Parathyroid adenoma (tissue), 2 donors: ENCODE data around the gene NEK1.
A peak's percentile ranks its signal among the peaks of the same experiment; 100 is the strongest.

Experiments used
- H2AFZ ChIP-seq: fragments of 300-600 bp; sonication (generic); one replicate; pipeline ENCODE4 v1.7.0; 2017; ENCODE audit warnings: antibody characterized with exemption, mild to moderate bottlenecking
- H3K27ac ChIP-seq: fragments of 300-600 bp; sonication (generic); one replicate; pipeline ENCODE4 v1.7.0; 2017
- H3K27me3 ChIP-seq: fragments of 300-600 bp; sonication (generic); one replicate; pipeline ENCODE4 v1.7.0; 2017; ENCODE audit warnings: low read length; ENCODE audit not compliant: control insufficient read depth, insufficient read depth
- H3K36me3 ChIP-seq: fragments of 300-600 bp; sonication (generic); one replicate; pipeline ENCODE4 v1.7.0; 2017; ENCODE audit warnings: low read length; ENCODE audit not compliant: control insufficient read depth, insufficient read depth
- H3K4me1 ChIP-seq: fragments of 300-600 bp; sonication (generic); one replicate; pipeline ENCODE4 v1.7.0; 2017; ENCODE audit warnings: control low read depth
- H3K4me2 ChIP-seq: fragments of 300-600 bp; sonication (generic); one replicate; pipeline ENCODE4 v1.7.0; 2017; ENCODE audit warnings: low read length
- H3K4me3 ChIP-seq: fragments of 300-600 bp; sonication (generic); one replicate; pipeline ENCODE4 v1.7.0; 2017; ENCODE audit warnings: low read depth, low read length
- H3K79me2 ChIP-seq: fragments of 300-600 bp; sonication (generic); one replicate; pipeline ENCODE4 v1.7.0; 2017; ENCODE audit warnings: control low read depth
- H3K9ac ChIP-seq: fragments of 300-600 bp; sonication (generic); one replicate; pipeline ENCODE4 v1.7.0; 2017; ENCODE audit warnings: mild to moderate bottlenecking
- H3K9me3 ChIP-seq: fragments of 300-600 bp; sonication (generic); one replicate; pipeline ENCODE4 v1.7.0; 2017; ENCODE audit warnings: low read length; ENCODE audit not compliant: control insufficient read depth
- TF ChIP-seq, protein P1 (sequence below): fragments of 300-600 bp; sonication (generic); IDR thresholded peaks from one replicate; pipeline ENCODE4 v1.7.0; 2017; ENCODE audit warnings: antibody characterized with exemption, mild to moderate bottlenecking
- donor health status: primary hyperparathyroidism.

The NEK1 gene

DNA sequence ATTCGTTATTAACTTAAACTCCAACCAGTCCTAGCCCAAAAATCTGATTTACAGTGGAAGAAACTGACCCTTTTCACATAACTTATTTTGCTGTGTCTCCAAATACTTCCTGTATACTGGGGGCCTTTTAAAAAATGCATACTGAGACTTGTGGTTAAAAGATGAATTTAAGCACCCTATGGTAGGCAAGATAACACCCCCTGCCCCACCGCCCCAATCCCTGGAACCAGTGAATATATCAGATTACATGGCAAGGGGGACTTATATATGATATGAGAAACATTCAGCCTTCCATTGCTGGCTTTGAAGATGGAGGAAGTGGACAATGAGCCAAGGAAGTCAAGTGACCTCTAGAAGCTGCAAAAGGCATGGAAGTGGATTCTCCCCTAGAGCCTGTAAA lies 4.9 kb upstream of the NEK1 start:
- Histone ChIP-seq H3K4me3 (no peak overlapping the region), H3K27me3 (no peaks in the 10 kb centered on the region), H3K4me1 (no peaks in the 10 kb centered on the region), H3K9ac (no peak overlapping the region), H3K79me2 (peaks cover 3% of the 10 kb centered on the region), H3K9me3 (no peaks in the 10 kb centered on the region), H3K4me2 (no peak overlapping the region), H2AFZ (no peak overlapping the region), H3K27ac (no peak overlapping the region), H3K36me3 (no peaks in the 10 kb centered on the region)
- TF ChIP-seq, protein P1, sequence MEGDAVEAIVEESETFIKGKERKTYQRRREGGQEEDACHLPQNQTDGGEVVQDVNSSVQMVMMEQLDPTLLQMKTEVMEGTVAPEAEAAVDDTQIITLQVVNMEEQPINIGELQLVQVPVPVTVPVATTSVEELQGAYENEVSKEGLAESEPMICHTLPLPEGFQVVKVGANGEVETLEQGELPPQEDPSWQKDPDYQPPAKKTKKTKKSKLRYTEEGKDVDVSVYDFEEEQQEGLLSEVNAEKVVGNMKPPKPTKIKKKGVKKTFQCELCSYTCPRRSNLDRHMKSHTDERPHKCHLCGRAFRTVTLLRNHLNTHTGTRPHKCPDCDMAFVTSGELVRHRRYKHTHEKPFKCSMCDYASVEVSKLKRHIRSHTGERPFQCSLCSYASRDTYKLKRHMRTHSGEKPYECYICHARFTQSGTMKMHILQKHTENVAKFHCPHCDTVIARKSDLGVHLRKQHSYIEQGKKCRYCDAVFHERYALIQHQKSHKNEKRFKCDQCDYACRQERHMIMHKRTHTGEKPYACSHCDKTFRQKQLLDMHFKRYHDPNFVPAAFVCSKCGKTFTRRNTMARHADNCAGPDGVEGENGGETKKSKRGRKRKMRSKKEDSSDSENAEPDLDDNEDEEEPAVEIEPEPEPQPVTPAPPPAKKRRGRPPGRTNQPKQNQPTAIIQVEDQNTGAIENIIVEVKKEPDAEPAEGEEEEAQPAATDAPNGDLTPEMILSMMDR, result no peak

DNA sequence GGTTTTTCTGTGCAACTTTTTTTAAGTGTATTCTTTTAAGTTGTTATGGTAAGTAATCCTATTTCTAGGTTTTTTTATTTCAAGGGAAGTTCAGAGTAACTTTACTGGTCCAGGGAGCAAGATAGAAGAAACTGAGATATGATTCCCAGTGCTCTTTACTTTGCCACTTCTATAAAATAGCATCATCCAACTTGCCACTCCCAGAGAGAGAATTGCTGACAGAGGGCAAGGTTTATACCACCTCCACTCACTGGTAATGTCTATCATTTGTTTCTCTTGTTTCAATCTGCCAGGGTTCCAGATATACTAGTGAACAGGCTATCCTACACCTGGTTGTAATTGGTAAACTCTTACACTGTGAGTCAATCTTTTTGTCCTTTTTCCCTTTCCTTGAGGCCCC lies 4.5 kb upstream of the NEK1 start:
- no peaks in the 10 kb centered on the region for H3K4me1 ChIP-seq
- no peak overlapping the region for H3K9ac ChIP-seq
- TF ChIP-seq, protein P1, result no peak
- no peak overlapping the region for H2AFZ ChIP-seq
- H3K36me3 ChIP-seq, result no peaks in the 10 kb centered on the region
- no peak overlapping the region for H3K4me2 ChIP-seq
- no peaks in the 10 kb centered on the region for H3K27me3 ChIP-seq
- no peaks in the 10 kb centered on the region for H3K9me3 ChIP-seq
- H3K27ac ChIP-seq, result no peak overlapping the region
- H3K4me3 ChIP-seq, result no peak overlapping the region
- H3K79me2 ChIP-seq, result peaks cover 3% of the 10 kb centered on the region

DNA sequence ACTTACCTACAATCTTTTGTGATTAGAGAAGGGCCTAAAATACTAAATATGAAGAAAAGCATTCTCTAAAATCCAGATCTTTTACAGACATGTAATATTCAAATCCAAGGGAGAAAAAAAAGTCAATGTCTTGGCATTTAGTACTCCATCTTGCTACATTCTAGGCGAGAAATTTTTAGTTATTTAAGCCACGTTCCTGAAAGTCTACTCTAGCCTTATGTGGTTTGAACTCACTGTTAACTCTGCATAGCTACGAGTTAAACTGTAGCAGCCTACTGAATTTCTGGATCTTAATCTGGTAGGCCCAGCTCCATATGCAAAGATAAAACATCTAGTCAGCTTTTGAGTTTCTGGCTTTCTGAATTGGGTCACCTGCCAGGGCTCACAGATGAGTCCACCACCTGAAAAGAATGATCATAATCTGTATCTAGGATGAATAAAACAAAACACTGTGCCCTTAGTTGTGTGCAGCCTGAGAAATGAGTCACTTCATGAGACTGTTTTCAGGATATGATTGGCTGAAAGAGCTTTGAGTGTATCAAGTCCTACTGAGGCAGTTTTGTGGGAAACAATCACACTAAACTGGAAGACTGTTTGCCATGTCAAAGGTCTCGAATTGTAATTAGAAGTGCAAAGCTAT lies 3.2 kb upstream of the NEK1 start:
- Histone ChIP-seq H3K9me3 (no peaks in the 10 kb centered on the region), H3K4me1 (no peaks in the 10 kb centered on the region), H3K4me2 (no peak overlapping the region), H2AFZ (peak overlapping the region; percentile 38), H3K9ac (no peak overlapping the region), H3K27ac (no peak overlapping the region), H3K36me3 (no peaks in the 10 kb centered on the region), H3K79me2 (no peaks in the 10 kb centered on the region), H3K4me3 (no peak overlapping the region), H3K27me3 (no peaks in the 10 kb centered on the region)
- TF ChIP-seq, protein P1, result no peak

DNA sequence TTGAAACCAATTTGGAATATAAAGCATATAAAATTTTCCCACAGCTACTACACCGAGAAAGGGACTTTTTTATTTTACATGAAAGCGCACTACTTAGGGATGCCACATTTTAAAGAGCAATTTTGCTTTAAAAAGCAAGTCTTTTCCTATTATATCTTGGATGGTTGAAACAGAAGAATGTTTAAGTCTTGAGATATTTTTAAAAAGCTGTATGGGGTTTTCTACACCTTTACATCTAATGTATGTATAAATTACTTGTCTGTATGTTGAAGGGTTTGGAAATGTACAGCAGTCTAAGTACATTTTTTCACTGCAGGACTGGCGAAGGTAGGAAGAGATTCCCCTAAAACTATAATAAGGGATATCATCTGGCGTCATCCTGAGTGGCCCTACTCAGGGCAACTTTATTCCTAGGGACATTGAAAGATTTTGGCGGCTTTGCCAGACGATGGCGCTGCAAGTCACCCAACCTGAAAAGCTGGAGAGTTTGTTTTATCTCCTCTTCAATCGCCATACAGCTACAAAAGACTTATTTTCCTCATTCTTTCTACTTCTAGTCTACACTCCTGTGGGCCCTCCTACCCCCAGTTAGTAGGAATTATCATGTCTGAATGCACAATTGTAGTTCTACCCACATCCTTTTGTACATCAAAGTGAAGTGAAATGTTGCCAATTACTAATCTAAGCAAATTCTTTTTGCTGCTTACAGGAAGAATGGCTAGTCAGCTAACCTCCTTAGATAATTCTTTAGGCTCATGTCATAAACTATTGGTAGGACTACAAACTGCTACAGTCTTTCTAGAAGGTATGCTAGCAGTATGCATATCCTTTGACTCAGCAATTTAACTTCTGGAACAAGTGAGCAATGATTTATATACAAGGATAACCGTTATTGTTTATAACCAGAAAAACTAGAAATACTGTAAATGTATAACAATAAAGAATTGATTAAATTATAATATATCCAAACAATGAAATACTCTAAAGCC lies 782 bp upstream of the NEK1 start:
- peak overlapping the region; percentile 76 for H2AFZ ChIP-seq
- H3K4me3 ChIP-seq, result peak overlapping the region; percentile 91
- no peaks in the 10 kb centered on the region for H3K27me3 ChIP-seq
- H3K36me3 ChIP-seq, result no peaks in the 10 kb centered on the region
- no peaks in the 10 kb centered on the region for H3K4me1 ChIP-seq
- peak overlapping the region; percentile 67 for H3K4me2 ChIP-seq
- H3K79me2 ChIP-seq, result no peaks in the 10 kb centered on the region
- no peaks in the 10 kb centered on the region for H3K9me3 ChIP-seq
- peak overlapping the region; percentile 61 for H3K27ac ChIP-seq
- no peak overlapping the region for H3K9ac ChIP-seq
- TF ChIP-seq, protein P1, result peak; percentile 39
